ENCODE results near the gene TM7SF2.

- TF ChIP-seq, protein P1, sequence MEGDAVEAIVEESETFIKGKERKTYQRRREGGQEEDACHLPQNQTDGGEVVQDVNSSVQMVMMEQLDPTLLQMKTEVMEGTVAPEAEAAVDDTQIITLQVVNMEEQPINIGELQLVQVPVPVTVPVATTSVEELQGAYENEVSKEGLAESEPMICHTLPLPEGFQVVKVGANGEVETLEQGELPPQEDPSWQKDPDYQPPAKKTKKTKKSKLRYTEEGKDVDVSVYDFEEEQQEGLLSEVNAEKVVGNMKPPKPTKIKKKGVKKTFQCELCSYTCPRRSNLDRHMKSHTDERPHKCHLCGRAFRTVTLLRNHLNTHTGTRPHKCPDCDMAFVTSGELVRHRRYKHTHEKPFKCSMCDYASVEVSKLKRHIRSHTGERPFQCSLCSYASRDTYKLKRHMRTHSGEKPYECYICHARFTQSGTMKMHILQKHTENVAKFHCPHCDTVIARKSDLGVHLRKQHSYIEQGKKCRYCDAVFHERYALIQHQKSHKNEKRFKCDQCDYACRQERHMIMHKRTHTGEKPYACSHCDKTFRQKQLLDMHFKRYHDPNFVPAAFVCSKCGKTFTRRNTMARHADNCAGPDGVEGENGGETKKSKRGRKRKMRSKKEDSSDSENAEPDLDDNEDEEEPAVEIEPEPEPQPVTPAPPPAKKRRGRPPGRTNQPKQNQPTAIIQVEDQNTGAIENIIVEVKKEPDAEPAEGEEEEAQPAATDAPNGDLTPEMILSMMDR (IDR thresholded peaks at IDR 0.05): no peak
- TF ChIP-seq POLR2A (IDR thresholded peaks at IDR 0.05): no peak
- no peak for TF ChIP-seq POLR2AphosphoS5 (IDR thresholded peaks at IDR 0.05)
Measured at GRCh38 chr11:65113361-65113756, 1.7 kb downstream of the TM7SF2 start.

All from gastroesophageal sphincter (tissue), 3 donors.